GM21825 (cell line): ENCODE results near the gene RAB40B.

ENCODE experiments used
- ATAC-seq: cut with Tn5 transposase; IDR thresholded peaks from one replicate; pipeline ENCODE4 v1.9.1; 2021; ENCODE audit warnings: mild to moderate bottlenecking, moderate library complexity; ENCODE audit not compliant: unreplicated experiment

Gene RAB40B

DNA sequence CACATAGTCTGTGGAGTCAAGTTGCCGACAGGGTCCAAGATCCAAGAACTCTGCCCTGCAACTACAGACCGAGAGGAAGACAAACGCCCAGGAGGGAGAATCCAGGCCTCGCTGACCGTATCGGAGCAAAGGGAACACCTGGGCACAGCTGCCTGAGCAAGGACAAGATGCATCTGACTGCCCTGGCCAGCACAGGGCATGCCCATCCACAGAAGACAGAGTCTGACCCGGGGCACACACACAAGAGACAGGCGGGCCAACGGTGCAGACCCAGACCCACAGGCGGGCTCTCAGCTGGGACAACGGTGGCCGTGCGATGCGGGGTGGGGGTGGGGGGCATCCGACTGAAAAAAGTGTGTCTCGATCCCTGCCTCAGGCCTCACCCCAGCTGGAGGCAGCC, 6.2 kb downstream of the RAB40B start:
- no peak for ATAC-seq

DNA sequence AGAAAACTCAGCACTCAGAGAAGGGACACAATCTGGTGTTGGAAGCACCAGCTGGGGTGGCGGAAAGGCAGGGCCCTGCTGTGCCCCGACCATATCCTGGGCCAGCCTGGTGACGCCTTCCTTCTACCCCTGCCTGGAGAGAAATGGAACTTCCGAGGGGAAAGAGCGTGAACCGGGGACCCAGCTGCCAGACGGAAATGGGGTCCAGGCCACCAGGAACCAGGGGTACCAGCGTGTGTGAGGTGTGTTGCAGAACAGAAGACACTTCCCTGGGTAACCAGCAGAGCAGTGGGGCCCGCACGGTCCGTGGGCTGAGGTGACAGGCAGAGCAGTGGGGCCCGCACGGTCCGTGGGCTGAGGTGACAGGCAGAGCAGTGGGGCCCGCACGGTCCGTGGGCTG, 6.8 kb downstream of the RAB40B start:
- no peak for ATAC-seq

DNA sequence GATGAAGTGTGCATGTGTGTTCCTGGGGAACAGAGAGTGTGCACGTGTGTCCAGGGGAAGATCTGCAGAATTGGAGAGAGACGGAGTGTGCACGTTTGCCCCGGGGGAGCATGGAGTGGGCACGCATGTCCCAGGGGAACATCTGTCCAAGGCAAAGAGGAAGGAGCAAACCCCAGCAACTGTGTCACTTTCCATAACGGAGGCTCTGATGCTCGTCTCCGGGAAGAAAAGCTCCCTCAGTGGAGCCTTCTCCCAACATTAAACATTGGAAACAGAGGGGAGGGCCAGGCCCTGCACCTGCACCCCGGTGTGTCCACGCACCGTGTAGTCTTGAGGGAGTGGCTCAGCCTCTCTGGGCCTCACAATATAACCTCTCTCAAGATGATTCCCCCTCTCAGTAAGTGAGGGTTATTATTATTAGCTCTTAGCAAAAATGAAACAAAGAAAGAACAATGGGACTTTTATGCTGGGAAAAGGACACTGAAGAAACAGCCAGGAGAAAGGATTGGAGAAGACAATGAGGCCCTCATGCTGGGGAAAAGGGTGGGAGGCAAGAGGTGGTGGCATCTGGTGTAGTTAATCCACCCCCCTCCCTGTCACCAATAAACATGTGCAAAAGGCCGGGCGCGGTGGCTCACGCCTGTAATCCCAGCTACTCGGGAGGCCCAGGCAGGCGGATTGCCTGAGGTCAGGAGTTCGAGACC, 7.6 kb downstream of the RAB40B start:
- no peak for ATAC-seq

DNA sequence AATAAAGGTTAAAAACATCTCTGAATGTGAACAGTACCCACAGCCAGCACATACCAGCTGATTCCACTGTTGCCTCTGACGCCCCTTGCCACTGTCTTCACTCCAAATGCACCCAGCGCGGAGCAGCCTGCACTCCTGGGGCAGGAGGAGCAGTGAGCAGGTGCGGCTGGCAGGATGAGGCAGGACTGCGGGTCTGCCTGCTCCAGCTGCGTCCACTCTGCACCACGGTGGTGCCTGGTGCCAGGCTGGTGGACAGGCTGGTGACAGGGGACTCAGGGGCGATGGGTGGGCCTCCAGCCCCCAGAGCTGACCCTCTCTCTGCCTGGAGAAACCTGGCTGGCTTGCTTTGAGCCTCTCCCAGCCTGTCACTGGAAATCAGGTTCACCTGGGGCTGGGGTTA, 9.4 kb downstream of the RAB40B start:
- no peak for ATAC-seq

DNA sequence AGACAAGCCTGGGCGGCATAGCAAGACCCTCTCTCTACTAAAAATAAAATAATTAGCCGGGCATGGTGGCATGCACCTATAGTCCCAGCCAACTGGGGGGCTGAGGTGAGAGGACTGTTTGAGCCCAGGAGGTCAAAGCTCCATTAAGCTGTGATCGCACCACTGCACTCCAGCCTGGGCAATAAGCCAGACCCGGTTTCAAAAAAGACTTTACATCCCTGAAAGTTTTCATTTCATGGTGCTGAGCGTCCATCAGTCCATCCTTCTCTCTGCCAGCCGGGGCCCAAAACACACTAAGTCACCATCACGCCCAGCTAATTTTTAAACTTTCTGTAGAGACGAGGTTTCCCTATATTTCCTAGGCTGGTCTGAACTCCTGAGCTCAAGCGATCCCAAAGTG, 10.6 kb downstream of the RAB40B start:
- no peak for ATAC-seq

DNA sequence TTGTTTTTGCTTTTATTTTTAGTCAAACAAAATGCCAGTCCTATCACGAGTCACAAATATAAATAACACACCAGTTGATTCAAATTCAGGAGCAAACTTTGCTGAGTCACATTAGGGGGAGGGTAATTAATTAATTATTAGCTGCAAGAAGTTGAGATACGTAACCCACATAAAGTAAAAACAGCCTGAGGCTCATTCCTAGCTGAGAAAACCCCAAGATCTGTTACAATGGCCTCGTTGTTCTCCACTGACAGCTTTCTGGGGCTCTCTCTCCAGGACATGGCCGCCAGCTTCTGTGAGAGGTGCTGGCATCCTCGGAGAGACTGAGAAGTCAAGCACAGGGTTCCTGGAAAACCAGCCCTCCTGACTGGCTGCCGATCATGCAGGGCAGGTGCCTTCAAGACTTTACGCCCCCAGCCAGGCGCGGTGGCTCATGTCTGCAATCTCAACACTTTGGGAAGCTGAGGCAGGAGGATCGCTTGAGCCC, 11.1 kb downstream of the RAB40B start:
- ATAC-seq: no peak

DNA sequence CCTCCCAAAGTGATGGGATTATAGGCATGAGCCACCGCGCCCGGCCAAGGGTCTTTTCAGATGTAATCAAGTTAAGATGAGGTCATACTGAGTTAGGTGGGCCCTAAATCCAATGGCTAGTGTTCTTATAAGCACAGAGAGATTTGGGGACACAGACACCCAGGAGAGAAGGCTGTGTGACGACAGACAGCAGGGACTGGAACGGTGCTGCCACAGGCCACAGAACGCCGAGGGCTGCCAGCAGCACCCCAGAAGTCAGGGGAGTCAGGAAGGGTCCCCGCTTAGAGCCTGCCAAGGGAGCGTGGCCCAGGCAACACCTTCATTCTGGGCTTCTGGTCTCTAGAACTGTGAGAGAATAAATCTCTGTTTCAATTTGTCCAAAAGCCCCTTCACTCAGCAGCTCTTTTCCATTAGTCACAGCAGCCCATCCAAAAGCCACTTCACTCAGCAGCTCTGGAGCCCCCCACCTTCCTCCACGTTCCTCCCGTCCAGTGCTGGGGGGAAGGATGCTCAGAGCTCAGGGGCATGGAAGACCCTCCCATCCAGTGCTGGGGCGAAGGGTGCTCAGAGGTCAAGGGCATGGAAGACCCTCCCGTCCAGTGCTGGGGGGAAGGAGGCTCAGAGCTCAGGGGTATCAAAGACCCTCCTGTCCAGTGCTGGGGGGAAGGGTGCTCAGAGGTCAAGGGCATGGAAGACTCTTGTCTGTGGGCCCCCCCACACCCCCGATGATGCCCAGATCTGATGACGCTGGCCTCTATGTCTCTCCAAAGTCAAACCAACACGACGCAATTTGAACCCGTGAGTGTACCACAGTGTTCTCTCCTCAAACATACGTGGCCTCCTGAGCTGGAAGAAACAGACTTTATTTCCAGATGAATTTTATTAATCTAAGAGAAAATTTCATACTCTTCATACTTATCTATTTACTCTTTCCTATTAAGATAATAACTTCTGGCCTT, 11.9 kb downstream of the RAB40B start:
- ATAC-seq: no peak

DNA sequence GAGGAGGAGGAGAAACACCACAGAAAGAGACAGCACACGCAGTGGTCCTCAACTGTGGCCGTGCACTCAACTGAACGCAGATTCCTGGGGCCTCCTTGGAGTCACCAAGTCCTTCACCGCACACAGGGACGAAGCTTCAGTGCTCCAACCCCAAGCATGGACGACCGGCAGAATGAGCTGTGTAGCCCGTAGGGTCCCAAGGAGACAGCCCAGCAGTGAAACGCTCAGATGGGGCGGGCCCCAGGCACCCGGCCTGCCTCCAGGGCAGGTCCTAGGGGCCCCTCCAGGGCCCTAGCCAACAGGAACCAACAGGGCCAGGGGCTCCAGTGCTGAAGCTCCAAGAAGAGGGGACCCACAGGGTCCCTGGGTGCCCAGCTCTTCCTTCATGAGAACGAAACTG, 13.2 kb downstream of the RAB40B start:
- ATAC-seq: no peak

DNA sequence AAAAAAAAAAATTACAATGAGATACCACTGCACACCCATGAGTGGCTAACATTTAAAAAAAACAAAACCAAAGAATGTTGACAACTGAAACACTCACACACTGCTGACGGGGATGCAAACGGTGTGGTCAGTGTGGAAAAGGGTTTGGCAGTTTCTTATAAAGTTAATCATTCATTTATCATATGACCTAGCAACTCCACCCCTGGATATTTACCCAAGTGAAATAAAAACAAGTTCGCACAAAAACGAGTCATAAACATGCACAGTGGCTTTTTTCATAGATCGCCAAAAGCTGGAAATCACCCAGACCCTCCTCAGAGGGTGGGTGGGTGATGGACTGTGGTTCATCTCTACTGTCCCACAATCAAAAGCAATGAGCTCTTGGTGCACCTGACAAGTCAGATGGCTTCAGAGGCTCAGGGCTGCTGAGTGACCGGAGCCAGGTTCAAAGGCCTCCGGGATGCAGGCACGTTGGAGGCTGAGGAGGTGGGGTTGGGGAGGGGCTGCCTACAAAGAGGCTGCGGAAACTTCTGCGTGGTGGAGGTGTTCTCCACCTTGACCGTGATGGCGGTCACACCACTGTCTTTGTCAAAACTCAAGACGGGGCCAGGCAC, 14.2 kb downstream of the RAB40B start:
- no peak for ATAC-seq

DNA sequence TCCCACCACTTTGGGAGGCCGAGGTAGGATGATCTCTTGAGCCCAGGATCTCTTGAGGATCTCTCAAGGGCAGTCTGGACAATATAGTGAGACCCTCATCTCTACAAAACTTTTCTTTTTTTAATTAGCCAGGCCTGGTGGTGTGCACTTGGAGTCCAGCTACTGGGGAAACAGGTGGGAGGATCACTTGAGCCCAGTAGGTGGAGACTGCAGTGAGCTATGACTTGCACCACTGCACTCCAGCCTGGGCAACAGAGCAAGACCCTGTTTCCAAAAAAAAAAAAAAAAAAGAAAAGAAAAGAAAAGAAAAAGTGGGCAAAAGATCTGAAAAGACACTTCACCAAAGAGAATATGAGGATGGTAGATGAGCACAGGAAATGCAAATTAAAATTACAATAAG, 15.0 kb downstream of the RAB40B start:
- ATAC-seq: no peak

DNA sequence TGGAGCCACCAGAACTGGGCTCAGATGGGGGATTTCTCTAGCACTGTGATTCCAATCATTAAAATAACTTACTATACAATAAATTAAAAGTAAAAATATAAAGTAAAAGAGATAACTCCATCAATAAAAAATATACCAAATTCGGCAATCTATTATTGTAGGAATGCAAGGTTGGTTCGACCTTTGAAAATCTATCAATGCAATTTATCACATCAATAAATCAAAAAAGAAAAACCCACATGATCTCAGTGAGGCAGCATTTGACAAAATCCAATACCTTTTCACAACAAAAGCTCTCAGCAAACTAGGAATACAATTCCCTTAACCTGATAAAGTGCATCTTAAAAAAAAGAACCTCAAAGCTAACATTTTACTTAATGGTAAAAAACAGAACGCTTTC, 17.0 kb downstream of the RAB40B start:
- ATAC-seq: no peak

DNA sequence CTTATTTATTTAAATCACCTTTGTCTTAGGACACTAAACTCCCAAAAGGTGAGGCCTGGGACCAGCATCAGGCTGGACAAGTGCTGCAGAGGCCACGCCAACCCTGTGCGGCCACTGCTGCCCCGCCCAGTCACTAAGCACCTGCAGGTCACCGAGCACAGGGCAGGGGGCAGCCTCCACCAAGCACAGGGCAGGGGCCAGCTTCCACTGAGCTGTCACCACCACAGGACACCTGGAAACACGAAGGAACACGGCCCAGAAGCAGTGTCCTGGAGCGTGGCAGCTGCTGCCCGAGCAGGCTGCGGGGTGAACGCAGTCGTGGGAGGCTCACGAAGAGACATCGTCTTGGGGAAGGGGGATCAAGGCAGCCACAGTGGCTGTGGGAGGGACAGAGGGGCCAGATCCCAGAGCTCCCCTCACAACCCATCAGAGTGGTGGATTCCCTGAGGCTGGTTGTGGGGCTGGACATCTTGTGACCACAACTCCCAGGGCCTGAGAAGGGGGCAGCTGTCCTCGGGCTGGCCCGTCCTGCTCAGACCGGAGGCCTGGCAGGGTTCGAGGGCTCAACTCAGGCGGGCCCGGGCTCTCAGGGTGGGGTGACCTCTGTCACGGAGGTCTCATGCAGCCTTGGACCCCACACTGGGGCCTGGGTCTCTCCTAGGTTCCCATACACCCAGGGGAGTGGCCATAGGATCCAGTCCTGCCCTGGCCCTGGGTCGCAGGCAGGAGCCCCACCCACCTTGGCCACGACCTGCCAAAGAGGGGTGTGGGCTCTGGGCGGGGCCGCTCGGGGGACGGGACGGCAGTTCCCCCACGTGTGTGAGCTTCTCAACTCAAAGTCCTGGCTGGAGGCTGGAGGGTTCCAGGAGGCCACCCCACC, 18.7 kb downstream of the RAB40B start:
- no peak for ATAC-seq

DNA sequence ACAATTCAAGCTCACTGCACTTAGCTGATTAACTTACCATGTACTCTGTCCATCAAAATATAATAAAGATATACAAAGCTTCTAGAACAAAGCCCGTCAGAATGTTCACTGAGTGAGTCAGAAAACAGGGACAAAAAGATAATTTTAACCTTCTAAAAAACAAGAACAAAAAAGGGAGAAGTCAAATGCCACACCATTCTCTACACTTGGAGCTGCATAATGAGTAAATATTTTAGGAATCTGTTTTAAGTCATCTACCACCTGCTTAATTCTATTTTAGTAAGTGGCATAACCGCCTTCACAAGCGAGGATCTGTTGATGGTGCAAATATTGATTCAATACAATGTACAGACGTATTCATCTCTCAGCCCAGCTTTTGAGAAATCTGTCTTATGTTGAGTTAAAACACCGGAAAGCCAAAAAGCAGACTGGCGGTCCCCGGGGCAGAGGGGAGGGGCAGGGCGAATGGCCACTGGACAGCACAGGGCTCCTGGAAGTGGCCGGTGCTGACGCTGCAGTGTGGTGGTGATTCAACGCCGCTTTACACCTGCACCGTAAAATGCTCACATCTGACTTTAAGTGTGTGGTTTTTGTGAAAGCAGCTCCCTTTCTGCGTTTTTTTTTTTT, 20.1 kb downstream of the RAB40B start:
- no peak for ATAC-seq

DNA sequence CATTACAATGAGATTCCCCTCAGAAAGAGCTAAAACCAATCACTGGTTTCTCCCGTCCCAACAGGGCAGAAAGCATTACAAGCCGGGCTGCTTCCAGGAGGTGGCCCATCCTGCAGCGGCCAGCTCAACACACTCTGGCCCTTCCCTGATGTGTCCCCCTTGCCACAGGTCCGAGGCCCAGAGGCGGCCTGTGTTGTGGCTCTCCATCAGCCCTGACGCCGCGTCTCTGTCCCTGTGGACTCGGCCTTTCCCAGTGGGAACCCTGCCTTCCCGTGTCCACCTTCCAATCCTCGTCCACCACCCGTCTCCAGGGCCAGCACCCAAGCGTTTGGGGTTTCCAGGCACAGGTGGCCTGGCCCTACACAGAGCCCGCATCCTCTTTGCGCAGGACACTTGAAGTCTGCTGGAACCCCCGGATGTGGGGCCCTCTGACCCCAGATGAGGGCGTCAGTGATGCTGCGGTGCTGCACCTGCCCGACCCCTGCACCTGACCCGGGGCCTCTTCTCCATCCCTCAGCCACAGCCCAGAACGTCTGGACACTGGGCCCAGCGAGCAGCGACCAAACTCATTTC, 21.1 kb downstream of the RAB40B start:
- ATAC-seq: no peak

DNA sequence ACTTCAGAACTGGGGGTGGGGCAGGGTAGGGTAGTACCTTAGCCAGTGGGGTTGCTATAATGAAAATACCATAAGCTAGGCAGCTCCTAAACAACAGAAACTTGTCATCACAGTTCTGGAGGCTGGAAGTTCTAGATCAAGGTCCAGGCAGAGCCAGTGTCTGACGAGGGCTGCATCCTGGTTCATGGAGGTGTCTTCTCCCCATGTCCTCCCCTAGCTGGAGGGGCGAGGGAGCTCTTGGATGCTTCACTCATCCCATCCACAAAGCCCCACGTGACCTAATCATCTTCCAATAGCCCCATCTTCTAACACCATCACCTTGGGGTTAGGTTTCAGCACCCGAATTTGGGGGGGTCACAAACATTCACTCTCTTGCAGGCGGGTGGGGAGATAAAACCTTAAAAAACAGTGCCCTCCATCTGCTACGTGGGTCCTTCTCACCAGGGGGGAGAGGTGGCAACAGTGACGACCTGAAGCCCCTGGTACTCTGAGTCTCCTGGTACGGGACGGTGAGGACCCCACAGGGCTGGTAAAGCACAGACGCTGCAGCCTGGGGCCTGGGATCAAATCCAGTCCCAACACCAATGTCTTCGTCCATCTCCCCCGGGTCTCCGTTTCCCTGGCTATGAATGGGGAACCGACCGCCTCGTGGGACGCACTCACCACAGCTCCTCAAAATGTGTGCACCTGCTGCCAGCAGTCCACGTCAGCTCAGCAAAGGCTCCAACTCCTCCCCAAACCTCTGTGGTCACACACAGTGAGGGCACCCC, 22.8 kb downstream of the RAB40B start:
- ATAC-seq: no peak

DNA sequence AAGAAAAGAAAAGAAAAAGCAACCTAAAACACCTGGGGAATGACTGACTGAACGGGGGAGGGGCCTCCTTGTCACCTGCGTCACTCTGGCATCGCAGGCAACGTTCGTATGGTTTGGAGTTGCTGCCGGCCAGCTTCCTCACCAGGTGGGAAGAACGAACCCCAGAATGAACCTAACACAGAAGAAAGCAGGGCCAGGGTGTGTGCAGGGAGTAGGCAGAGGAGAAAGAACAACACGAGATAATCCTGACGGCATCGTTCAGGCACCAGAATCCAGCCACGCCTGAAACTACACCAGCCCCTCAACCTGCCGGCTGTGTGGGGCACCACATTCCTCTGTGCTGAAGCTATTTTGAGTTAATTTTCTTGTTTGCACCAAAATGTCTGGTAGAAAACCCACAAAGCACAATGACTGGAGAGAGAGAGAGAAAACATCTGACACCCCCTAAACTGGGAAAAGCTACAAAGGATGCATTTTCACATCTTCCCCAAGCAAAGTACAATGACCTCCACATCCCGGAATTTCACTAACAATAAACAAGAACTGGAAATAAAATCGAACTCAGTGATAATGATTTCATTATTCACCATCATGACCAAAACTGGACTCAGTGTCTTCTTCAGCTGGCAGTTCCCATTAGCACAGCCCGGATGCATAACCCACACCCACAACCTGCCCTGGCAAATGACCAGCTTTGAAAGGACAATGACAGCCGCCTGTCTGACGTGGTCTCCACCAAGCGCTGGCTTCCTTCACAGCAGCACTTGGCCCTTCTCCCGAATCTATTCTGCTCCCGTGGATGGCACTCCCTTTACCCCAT, 23.6 kb downstream of the RAB40B start:
- ATAC-seq: no peak

DNA sequence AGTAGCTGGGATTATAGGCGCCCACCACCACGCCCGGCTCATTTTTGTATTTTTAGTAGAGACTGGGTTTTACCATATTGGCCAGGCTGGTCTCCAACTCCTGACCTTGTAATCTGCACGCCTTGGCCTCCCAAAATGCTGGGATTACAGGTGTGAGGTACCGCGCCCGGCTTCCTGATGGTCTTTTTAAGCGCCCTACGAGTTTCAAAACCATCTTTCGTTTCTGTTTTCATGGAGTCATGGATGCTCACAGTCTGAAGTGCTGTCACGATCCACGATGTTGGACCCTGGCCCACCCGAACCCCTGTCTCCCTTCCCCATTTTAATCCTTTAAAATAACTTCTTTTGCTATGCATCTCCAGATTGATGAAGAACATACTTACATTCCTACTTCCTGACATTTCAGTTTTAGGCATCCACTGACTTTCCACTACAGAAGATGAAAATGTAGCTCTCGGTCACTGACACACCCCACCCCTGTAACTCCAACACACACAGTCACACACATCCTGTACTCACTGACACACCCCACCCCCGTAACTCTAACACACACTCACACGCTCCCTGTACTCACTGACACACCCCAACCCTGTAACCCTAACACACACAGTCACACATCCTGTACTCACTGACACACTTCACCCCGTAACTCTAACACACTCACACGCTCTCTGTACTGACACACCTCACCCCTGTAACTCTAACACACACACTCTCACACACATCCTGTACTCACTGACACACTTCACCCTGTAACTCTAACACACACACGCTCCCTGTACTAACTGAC, 27.6 kb downstream of the RAB40B start:
- no peak for ATAC-seq
